HG03175 (cell line): ENCODE results near the gene TNFRSF11A.

ENCODE experiments used
- ATAC-seq: cut with Tn5 transposase; IDR thresholded peaks from one replicate; pipeline ENCODE4 v1.9.1; 2021; ENCODE audit warnings: mild to moderate bottlenecking, moderate library complexity; ENCODE audit not compliant: unreplicated experiment

TNFRSF11A gene

DNA sequence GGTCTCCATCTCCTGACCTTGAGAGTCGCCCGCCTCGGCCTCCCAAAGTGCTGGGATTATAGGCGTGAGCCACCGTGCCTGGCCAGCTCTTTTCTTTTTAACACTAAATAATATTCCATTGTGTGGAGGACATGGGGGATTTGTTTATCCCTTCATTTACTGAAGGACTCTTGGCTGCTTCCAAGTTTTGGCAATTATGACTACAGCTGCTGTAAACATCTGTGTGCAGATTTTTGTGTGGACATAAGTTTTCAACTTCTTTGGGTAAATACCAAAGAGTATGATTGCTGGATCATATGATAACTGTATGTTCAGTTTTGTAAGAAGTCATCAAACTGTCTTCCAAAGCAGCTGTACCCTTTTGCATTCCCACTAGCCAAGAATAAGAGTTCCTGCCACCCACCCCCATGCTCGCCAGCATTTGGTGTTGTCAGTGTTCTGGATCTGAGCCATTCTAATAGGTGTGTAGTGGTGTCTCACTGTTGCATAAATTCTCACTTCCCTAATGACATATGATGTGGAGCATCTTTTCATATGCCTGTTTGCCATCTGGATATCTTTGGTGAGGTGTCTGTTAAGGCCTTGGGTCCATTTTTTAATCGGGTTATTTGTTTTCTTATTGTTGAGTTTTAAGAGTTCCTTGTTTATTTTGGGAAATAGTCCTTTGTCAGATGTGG, 52.2 kb downstream of the TNFRSF11A start:
- no peak for ATAC-seq

DNA sequence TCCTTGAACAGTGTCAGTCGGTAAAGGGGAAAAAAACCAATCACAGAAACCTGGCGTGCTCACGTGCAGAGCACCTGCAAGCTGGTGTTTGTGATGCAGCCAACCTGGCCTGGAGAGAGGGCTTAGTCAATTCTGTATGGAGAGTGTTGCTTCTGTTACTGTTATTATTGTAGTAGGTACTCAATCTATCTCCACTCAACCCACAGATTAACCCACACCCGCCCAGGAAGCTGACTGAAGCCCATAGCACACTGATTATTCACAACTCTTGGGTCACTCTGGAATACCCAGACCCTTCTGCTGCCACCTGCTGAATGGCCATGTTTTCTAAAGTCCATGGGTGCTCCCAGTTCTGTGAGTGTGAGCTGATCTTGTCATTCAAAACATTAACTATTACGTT, 53.9 kb downstream of the TNFRSF11A start:
- ATAC-seq: no peak

DNA sequence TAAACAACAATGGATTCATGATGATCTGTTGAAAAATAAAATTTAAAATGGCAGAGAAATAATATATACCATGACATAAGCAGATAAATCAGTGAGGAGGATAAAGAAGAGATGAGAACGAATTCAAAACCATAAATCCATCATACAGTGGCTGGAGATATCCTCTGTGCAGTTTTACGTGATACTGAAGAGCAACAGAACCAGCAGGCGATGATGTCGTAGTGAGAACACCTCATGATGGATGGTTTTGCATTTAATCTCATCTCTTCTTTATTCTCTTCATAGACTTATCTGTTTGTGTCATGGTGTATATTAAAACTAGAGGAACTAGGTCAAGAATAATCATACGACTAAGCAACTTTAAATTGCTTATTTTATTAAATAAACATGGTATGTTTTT, 56.3 kb downstream of the TNFRSF11A start:
- ATAC-seq: no peak

DNA sequence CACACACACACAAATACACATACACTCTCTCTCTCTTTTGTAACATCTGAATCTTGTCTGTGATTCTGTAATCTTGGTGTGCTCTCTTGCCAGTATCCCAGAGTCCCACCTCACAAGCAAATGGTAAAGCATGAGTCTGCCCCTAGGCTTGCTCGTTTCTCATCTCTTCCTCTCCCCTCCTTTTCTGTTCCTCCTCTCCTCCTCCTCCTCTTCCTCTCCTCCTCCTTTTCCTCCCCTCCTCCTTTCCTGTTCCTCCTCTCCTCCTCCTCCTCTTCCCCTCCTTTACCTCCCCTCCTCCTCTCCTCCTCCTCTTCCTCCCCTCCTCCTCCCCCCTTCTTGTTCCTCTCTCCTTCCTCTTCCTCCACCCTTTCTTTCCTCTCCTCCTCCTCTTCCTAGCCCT, 59.0 kb downstream of the TNFRSF11A start:
- no peak for ATAC-seq

DNA sequence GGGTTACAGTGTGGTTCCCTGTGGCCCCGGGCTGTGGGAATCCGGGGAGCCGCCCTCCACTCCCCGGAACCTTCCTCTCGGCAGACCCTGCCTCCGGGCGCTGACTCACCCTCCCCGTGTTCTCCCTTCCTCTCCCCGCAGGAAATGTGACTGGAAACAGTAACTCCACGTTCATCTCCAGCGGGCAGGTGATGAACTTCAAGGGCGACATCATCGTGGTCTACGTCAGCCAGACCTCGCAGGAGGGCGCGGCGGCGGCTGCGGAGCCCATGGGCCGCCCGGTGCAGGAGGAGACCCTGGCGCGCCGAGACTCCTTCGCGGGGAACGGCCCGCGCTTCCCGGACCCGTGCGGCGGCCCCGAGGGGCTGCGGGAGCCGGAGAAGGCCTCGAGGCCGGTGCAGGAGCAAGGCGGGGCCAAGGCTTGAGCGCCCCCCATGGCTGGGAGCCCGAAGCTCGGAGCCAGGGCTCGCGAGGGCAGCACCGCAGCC, 59.5 kb downstream of the TNFRSF11A start:
- no peak for ATAC-seq

DNA sequence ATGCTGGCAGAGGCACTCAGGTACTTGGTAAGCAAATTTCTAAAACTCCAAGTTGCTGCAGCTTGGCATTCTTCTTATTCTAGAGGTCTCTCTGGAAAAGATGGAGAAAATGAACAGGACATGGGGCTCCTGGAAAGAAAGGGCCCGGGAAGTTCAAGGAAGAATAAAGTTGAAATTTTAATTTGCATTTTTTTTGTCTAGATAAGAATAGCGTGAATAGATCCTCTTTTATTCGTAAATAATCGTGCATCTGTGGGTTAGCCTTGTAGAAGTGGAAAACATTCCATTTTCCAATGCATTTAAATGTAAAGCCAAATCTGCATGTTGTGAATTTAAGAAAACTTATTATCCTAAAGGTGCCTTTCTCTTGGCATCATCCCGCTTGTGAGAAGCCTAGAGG, 61.0 kb downstream of the TNFRSF11A start:
- no peak for ATAC-seq

DNA sequence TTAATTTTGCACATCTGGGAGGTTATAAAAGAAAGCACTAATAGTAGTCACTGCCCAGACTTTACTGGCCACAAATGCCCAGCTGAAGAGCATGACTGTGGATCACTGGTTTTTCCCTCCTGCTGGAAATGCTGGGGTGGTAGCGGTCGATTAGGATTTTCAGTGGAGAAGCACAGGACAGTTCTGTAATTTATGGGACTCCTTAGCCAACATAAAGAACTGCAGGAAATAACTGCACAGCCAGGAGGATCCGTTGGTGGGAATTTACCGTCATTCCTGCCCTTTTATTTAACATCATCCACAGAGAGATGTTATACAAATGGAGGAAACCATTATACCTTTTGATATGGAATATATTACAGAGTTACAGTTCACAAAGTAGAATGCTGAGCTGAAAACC, 61.5 kb downstream of the TNFRSF11A start:
- no peak for ATAC-seq

DNA sequence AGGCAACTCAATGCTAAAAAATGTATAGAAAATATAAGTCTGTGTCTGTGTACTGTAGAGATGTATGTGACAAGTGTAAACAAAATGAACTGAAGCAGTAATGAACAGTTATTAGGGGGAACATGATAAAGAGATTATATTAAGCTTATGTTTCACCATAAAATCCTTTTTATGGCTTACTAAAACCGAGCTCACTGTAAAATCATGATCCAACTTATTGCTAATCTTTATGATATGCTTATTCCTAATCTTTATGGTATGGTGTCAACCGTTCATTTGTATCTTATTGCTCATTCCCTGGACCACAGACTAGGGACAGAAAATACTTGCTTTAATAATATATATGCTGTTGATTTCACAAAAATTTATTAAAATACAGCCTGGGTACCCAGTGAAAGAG, 62.1 kb downstream of the TNFRSF11A start:
- no peak for ATAC-seq

DNA sequence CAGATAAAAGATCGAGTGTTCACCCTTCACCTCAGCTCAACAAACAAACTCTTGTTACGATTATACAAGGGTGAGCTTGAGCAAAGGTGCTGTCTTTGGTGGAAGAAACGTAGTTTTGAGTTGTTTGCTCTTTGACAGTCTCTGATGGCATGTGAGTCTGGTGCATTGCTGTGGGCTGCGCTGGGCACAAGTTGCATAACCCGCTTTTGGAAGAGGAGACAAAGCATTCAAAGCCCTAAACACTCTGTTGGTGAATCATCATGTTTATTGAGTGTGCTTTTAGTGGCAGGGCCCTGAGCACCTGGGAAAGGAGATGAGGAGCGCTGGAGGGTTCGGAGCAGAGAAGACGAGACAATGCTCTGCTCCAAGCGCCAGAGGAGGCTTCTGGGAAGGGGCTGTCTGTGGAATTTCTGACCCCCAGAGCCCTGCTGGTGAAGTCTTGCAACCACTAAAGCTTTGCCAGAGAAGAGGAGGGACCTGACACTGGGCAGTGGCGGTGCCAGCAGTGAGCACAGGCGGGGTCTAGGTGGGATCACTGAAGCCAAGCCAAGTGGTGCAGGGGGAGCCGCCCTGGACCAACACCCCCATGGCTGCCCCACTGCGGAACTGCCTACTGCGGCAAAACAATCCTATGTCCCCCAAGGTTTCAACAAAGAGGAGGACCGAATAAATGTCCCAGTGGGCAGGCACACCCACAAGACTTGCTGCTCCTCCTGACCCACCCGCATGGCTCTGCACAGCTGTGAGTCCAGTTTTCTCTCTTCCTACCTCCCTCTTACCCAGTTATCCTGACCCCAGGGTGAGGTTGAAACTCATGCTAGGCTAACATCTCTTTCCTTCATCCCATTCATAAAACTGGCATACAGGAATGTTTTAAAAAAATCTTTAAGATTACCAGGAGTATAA, 64.0 kb downstream of the TNFRSF11A start:
- no peak for ATAC-seq

DNA sequence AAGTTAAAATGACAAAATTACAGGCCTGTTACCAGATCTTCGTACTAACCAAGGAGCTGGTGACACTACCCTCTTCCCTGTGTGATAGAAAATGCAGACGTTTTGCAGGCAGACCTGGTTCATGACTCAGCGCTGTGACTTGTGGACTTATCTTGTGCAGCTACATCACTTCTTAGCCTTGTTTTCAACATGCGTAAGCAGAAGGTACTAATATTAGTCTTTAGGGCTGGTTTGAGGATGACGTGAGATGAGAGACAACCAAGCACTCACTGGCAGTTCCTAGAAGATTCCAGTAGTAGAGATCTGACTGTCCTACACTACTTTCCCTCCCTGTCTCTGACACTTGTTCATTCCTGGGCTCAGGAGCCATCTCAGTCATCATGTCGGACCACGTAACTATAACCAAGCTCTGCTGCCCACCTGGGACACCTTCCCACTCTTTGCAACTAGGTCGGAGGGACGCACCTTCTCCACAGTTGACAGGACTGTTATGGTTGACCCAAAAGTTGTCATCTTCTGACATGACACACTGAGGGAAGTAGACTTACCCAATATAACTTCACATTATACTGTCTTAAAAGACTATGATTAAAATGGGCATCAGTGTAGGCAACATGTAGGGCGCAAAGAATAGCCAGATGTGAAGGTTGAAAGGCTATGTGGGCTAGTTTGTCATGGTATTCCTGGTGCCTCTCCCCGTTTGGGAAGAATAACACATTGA, 64.8 kb downstream of the TNFRSF11A start:
- ATAC-seq: no peak

DNA sequence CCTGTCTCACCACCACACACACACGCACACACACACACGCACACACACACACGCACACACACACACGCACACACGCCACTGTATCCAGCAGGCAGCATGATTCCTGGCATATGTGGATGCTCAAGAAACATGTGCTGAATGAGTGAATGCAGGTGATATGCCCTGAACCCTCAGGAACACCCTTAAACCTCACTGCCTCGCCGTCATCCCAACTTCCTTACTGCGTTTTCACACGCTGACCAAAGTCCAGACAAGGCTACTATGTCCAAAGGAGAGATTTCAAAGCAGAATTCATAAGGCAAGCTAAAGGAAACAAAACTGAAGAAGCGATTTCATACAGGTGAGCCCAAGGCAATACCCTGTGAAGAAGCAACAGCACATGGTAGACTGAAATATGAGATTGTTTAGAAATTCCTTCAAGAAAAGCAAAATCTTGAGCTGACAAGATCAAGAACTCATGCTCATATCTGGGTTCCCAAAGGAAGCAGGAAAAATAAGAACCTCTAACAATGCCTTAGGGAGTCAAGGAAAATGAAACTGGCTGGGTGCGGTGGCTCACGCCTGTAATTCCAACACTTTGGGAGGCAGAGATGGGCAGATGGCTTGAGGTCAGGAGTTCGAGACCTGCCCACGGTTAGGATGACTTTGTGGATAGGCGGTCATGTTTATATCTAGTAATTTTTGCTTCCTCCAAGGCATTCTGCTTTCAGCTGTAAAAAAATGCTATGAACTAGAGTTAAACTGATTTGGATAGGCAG, 69.1 kb downstream of the TNFRSF11A start:
- no peak for ATAC-seq

DNA sequence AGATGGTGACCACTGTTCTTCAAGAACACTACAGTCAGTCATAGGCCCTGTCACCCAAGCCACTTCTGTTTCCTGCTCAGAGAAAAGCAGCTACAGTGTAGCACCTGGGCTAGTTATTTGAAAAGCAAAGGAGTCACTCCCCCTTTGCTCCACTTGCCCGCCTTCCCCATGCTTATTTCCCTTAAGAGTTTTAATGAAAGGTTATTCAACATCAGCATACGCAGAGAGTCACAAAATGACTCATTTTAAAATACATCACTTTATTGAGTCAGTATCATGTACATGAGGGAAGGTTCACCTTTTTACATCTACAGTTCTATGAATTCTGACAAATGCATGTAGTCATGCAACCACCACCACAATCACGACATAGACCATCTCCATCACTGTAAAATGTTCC, 71.3 kb downstream of the TNFRSF11A start:
- ATAC-seq: no peak

DNA sequence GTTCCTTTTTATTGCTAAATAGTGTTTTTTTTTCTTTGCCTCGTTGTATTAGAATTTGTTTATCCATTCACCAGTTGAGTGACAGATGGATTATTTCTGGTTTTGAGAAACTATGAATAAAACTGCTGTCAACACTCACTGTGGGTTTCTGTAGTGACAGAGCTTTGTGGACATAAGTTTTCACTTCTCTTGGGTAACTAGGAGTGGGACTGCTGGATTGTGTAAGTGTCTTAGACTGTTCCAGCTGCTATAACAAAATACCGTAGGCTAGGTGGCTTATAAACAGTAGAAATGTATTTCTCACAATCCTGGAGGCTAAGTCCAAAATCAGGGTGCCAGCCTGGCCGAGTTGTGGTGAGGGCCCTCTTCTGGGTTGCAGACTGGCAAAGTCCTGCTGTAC, 71.9 kb downstream of the TNFRSF11A start:
- no peak for ATAC-seq

DNA sequence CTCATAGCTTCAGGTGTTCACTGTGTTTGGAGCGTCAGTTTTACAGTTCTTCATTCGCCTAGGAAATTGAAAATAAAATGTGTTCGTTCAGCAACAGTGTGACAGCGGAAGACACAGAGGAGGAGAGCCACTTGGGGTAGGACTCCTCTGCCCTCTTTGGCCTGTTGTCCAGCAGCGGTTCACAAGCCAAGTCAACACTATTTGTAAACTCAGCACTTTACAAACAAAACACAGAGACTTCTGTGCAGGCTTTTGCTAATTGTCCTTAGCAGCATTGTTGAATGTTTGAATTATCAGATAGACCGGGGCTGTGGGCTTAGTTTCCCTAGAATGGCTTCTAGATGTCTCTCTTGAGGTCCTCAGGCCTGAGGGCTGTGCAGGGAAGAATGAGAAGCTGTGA, 73.2 kb downstream of the TNFRSF11A start:
- ATAC-seq: no peak

DNA sequence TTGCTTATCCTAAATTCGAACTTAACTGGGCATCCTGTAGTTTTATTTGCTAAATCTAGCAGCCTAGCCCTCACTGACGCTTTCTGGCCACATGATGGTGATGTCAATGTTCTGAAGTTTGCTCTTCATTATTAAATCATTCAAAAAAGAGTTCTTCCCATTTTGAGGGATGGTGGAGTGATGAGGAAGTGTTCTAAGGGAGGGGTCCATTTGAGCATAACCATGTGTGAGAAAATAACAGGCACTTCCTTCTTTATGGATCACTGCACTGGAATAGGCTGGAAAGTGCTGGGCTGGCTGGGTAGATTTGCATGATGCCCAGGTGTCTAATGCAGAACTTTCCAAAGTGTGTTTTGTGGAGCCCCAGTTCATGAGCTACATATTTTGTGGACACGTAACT, 74.2 kb downstream of the TNFRSF11A start:
- ATAC-seq: no peak

DNA sequence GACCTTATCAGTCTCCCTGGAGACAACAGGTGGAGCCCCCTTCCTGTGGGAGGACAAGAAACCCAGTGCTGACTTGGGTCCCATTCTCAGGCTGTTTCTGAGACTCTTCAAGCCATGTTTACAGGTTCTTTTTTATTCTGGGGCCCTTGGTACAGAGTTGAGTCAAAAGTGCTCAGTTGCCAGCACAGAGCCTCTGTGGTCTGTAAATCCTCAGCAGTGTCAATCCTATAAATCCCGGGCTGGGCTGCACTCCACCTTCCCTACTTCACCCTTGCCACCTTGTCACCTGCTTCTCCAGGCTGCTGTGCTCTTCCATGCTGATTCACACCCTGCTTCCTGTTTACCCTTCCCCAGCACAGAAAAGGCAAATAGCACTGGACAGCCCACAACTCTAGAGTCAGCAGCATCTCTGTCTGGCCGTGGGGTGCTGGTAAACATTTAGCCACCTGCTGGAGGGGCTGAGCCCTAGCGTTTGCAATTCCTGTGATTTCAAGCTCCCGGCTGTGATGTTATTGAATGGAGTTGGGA, 74.7 kb downstream of the TNFRSF11A start:
- no peak for ATAC-seq

DNA sequence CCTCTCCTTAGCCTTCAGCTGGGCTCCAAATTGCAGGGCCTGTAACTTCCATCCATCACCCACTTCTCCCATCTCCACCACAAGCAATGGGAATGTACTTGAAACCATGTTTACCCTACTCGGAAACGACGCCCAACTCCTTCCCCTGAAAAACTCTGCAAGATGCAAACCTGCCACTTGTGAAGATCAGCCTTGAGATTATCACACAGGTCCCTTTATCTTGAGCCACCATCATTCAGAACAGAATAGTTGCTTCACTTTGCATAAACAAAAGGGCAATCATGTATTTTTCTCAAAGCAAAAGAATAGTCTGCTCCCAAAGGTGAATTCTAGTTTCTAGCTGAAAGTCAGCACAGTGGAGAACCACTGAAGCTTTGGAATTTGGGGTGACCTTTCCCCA, 75.8 kb downstream of the TNFRSF11A start:
- ATAC-seq: no peak

DNA sequence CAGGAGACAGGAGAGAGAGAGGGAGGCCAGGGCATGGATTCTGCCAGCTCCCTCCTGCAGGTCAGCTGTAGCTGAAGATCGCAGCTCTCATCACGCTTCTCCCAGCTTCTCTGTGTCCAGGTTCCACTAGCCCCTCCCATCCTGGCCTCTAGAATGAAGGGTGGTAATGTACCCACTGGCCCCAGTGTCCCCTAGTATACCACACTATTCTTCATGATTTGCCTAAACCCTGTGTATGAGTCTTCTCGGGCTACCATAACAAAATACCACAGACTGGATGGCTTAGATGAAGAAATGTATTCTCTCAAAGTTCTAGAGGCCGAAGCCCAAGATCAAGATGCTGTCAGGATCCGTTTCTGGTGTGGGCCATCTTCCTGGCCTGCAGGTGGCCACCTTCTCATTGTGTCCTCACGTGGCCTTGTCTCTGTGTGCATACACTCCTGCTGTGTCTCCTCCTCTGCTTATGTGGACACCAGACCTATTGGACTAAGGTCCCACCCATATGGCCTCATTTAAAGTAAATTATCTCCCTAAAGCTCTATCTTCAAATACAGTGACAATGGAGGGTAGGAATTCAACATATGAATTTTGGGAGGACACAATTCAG, 77.3 kb downstream of the TNFRSF11A start:
- no peak for ATAC-seq

DNA sequence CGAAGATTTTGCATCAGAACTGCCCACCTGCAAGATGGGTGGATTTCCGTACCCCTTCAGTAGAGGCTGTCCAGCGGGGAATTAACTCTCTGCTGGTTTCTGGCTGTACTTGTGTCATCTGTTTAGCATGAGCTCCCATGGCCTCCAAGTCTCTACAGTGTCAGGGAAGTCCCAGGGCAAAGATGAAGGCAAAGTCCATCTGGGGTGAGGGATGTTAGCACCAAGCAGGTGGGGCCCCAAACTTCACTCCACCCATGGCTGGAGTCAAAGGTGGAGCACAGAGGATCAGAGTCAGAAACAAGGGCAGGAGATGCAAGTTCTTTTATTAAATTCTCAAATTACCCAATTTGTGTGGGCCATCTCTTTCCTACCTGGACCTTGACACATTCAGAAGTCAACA, 78.0 kb downstream of the TNFRSF11A start:
- ATAC-seq: no peak

DNA sequence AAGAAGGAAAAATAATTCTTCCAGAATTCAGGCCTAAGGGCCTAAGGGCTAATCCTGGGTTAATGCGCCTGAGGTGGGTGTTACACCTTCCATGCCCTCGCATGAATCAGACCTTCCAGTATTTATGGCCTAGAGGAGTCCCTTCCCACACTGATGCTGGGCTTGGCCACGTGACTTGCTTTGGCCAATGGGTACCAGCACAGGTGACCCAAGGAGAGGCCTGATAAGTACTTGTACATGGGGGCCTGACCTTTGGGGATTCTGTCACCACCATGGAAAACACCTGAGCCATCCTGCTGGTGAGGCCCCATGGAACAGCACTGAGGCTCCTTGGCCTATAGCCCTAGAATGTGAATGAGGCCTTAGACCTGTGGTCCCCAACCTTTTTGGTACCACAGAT, 79.8 kb downstream of the TNFRSF11A start:
- ATAC-seq: no peak
